Bone marrow (tissue), 2 donors: ENCODE data around the gene RBM14.
"Not testable (repeated sequence)": the region's sequence is repeated elsewhere in the genome, so short reads cannot be mapped to it uniquely, and the experiment has no call there.

Experiments used
- DNase-seq, 2 donors: peaks; one replicate each; lab custom pipeline; 2025; lab: John Stamatoyannopoulos, UW

RBM14 gene

DNA sequence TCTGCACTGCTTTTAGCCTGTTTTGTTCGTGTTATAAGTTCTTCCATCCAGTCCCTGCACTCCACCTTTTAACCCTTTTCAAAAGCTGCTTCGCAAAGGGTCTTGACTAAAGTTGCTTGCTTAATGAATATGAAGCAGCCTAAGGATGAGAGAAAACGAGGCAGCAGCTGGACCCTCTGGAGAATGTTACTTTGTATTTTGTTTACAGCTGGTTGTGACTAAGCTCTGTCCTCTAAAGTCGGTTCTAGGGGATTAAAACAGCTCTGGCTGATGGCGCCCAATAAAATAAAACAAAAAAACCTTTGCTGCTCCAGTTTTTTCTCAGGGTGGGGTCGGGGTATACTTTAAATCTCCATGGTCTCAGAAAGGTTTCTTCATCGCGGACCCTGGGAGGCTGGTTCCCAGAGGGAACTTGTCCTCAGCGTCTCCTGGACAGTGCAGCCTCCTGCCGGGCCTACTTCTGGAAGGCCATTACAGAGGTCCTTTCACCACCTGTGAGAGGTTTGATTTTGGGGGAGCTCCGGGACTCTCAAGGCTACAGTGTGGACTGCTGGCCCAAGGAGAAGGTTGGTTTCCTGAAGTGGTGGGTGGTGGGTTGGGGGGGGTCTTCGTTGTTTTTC, 21.2 kb downstream of the RBM14 start:
- DNase-seq: no peak

DNA sequence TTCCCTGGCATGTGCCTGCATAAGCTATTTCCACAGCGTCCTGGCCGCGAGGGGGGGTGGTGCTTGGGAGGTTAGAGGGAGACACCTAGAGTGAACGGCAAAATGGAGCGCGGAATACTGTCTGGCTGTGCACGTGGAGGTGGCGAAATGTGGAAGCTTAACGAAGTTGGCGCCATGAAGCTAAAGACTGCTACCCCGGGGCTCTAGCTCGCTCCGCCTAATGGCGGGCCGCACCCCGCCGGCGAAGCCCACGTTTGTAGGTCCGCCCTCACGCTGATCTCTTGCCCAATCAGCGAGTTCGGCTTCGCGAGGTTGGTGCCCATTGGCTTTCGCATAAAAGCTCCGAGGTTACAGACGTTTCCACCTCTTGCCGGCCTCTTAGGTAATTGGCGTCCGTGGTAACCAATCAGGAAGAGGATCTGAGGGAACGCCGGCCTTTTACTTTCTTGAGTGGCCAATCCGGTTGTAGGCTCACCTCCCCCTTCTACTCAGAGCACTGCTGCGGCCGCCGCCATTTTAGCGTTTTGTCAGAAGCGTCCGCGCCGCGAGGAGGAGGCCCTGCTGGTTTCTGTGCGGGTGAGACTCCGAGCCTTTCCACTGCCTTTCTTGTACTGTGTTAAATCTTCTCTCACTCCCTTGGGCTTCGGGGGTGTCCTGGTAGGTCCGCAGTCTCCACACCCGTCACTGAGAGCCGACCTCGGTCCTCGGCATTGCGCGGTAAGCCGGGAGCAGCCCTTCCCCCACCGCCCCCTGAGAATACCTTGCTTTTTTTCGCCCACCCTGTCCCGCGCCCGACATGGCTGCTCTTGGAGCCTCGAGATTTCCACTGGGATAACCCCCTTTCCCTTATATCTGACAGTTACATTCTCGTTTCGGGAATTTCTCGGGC, 22.0 kb downstream of the RBM14 start, which contains the start of gene RBM4:
TSS of gene RBM4 (plus strand) at position 527 of the 889 bp plus-strand sequence. CDS start 1,009 bp downstream, outside the sequence.
- peak; percentile 69 to 99 for DNase-seq

DNA sequence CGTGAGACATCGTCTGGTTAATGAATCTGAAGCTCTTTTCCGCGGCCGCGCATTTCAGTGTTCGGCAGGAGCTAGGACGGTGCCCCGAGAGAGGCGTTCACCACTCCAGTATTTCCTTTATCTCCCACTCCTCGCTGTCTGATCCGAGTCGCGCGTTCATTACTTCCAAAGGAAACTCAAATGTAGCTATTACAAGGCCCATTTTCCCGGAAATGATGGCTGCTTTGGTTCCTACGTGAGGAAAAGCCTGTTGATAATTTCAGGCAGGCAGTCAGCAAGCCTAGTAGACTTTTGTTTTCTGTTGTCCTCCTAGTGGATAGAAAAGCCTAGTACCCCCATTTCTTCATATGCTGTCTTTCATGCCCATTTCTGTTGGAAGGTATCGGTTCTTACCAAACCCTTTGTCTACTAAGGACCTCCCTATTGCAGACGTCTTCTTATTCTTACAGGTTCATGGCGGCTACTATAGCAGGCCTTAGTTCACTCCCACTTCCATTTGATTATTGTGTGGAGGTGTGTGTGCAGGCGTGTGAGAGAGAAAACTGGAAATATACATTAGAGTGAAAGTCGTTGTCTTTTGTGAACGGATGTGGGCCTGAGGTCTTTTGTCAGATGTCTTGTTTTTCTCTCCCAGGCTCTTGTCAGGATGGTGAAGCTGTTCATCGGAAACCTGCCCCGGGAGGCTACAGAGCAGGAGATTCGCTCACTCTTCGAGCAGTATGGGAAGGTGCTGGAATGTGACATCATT, 22.8 kb downstream of the RBM14 start:
- peak in 1 of 2 donors; percentile 37 for DNase-seq

DNA sequence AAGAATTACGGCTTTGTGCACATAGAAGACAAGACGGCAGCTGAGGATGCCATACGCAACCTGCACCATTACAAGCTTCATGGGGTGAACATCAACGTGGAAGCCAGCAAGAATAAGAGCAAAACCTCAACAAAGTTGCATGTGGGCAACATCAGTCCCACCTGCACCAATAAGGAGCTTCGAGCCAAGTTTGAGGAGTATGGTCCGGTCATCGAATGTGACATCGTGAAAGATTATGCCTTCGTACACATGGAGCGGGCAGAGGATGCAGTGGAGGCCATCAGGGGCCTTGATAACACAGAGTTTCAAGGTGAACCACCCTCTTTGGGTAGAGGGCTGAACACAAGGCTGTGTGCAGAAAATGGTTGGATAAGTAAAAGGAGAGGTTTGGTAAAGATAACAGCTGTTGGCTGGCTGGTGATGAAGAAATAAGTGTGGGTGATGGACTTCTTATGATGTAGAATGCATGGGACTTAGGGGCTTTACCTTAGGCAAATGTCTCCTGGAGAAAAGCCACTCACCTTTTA, 23.4 kb downstream of the RBM14 start:
- DNase-seq: not testable (repeated sequence)

DNA sequence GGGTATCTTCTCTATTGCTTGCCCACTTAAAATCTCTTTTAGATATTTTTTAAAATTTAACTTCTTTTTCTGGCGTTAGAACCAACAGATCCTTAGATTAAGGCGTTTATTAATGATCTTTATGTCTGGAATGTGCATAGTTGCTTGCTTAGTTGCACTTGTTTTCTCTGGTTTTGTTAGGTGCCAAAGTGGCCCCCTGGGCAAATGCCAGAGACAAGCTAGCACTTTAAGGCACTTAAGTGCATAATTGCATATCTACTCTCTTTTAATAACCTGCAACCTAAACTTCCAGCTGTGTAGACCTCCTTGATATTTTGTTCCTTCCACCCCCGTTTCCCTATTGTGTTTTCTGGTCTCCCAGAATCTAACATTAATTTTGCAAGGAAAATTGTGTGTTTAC, 25.4 kb downstream of the RBM14 start:
- DNase-seq: no peak

DNA sequence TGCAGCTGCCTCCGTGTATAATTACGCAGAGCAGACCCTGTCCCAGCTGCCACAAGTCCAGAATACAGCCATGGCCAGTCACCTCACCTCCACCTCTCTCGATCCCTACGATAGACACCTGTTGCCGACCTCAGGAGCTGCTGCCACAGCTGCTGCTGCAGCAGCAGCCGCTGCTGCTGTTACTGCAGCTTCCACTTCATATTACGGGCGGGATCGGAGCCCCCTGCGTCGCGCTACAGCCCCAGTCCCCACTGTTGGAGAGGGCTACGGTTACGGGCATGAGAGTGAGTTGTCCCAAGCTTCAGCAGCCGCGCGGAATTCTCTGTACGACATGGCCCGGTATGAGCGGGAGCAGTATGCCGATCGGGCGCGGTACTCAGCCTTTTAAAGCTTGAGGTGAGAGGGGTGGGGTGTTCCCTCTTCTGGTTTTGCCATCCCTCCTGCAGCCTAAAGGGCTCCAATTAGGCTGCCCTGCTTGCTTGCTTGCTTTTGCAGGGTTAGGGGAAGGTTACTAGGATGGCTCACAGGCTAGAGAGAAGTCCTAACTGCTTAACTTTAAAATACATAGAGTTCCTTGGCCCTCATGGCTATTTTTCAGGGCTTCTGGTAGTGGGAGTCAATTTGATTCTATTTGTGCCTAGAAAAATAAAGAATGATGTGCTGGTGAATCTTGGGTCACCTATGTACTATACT, 27.5 kb downstream of the RBM14 start:
- no peak for DNase-seq

DNA sequence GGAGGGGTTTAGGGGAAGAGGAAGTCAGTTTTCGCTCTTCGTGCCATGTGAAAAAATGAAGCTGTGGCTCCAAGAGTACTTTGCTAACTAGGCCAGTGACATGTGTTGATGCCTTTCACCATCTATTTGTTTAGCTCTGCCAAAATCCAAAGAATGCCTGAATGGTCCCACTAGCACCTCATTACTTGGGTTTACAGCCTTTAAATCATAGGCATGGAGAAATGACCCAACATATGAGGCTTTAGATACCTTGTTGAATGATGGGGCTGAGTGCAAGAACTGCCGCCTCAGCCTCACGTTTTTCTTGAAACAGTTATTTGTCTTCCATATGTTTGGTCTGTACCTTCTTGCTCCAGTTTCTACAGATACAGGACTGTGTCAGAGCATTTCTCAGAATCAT, 30.4 kb downstream of the RBM14 start:
- DNase-seq: no peak

DNA sequence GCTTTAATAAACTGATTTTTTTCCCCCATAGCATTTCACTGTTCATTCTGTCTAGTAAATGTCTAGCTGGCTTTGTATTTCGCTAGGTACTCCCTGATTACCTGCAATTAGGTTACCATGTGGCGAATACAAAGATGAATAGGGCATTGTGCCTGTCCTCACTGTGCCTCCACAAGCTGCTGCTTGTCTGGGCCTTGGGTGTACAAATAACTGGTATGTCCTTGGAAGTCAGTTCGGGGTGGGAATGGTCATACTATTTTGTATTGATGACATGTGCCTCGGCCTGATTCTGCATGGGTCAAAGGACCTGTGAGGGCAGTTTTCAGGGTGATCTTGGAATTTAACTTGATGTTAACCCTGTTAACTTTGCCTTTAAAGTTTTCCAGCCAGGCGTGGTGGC, 33.5 kb downstream of the RBM14 start:
- no peak for DNase-seq

DNA sequence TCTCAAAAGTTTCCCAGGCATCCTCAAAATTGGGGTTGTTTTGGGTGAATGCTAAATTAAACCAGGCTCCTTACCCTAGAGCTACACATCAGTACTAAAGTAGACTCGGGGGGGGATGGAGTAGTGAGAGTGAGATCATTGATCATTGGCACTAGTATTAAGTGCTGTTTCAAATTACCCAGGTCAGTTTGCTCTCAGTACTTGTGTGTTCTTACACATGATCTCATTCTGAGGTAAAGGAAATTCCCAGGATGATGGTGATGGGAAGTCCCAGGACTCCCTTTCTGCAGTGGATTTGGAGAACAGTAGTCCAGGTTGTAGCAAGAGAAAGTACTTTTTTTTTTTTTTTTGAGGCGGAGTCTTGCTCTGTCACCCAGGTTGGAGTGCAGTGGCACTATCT, 34.6 kb downstream of the RBM14 start:
- no peak for DNase-seq

DNA sequence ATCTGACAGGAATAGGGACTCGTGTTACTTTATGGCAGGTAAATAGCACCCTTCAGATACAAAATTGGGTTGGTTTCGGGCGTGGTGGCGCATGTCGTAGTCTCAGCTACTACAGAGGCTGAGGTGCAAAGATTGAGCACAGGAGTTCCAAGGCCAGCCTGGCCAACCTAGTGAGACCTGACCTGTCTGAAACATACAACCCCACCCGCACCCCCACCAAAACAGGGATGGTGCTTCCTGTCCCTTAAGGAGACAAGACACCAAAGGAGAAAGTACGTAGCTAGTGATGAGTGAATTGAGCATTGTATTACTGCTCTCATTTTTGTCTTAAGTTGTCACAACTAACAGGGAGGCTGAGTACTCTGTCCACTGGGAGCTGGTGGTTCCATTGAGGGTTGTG, 36.2 kb downstream of the RBM14 start:
- DNase-seq: no peak

DNA sequence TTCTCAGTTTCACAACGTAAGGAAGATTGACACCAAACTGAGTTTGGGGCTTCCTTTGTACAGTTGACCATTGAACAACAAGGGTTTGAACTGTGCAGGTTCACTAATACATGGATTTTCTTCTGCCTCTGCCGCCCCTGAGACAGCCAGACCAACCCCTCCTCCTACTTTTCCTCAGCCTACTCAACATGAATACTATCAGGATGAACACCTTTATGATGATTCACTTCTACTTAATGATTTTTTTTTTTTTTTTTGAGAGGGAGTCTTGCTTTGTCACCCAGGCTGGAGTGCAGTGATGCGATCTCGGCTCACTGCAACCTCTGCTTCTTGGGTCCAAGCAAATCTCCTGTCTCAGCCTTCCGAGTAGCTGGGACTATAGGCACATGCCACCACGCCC, 36.7 kb downstream of the RBM14 start:
- DNase-seq: no peak

DNA sequence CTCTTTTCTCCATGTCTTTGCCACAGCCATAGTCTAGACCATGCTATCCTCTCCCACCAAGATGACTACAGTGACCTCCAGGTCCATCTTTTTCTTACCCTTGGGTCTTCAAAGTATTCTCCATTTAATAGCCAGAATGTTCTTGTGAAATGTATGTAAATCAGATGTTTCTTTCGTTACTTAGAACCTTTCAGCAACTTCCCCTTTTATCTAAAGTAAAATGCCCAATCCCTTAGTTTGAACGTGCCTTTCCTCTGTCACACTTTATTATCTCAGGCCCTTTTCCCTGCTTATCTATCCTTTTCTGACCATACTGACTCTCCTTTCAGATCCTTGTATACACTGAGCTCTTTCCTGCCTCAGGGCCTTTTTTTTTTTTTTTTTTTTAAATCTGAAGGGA, 43.3 kb downstream of the RBM14 start:
- no peak for DNase-seq

DNA sequence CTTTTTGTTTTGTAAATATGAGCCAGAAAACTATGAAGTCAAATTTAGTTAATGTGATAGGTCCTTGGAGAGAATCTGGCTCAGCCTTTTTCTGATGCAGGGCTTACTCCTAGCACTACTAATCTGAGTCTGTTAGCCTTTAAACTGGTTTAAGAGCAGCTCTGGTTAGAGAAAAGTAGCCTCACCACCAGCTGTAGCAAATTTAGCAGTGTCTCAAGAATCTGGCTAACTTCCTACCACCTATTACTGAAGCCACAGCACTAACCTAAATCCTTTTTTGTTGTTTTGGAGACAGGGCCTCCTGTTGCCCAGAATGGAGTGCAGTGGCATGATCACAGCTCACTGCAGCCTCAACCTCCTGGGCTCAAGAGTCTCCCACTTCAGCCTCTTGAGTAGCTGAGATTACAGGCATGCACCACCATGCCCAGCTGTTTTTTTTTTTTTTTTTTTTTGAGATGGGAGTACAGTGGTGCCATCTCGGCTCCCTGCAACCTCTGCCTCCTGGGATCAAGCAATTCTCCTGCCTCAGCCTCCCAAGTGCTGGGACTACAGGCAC, 47.4 kb downstream of the RBM14 start:
- DNase-seq: no peak

DNA sequence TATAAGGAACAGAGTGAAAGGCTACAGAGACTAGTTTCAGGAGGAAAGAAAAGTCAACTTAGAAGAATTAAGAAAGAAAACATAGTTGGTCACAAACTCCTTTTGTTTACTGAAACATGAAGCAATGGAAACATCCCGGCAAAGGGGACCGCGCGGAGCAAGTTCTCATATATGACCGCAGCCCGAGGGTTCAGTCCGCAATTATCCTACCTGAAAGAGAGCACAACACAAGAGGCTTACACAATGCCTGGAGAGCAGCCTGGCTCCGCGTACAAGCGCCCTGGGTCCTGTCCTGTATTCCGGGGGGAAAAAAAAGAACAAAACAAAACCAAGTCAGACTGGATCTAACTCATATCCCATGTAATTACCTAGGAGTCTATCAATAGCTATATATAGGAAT, 48.9 kb downstream of the RBM14 start:
- DNase-seq: no peak

DNA sequence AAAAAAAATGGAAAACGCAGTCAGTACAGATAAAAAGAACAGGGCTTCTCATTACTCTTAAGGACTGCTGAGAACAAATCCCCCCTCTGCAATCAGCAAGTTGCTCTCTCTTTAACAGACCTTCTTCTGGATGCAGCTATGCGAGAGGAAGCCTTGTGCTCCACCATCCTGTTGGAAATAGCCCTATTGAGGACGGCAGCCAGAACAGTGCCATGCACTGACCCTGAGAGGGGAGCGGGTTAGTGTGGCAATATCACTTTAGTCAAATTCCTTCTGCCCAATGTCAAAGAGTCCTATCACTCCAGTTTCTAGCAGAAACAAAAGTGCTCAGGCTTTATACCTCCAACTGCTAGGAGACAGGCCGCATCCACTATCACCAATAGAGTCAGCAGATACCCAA, 54.4 kb downstream of the RBM14 start:
- DNase-seq: no peak

DNA sequence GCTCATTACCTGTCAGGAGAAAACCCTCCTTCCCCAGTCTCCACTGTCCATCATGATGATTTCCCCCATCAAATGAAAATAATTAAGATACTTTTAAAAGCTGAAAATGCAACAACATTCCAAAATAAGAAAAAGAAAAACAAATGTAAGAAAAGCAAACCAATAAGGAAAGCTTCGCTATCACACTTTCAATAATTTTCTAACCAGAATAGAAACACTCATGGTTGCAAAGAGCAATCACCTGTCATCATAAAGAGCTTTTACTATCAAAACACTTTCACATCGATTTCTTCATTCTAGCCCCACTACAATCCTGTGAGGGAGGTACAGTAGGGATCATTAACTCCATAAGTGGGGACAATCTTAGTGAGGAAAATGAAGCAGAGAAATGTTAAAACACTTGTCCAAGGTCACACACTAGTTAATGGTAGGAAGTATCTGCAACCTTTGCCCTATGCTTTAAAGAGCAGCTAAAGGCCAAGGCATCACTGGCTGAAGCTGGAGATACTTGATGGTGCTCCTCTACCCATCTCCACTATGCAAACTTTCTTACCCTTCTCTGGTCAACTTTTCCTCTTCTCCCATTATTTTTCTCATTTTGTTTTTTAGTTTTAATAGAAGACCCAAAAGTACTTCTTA, 58.7 kb downstream of the RBM14 start:
- DNase-seq: no peak

DNA sequence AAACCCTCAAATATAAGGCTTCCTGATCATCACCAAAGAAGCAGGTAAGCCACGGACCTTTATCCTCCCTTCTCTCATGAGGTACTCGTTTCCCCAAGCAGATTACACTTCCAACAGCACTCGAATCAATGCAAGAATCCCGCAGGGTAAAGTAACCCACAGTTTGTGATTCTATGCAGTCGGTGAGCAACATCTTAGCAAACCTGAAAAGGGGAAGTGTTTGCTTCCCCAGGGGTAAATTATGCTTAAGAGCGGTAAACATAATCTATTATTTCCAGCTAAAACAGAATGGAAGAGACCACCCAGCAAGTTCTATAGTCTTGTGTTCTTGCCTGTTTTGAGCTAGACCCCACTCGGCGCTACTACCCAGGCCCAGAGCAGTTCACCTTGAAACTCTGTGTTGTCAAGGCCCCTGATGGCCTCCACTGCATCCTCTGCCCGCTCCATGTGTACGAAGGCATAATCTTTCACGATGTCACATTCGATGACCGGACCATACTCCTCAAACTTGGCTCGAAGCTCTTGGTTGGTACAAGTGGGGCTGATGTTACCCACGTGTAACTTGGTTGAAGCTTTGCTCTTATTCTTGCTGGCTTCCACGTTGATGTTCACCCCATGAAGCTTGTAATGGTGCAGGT, 60.0 kb downstream of the RBM14 start:
- no peak for DNase-seq
